Measurements from ENCODE around the gene SPR. TPM values are rescaled to one million over a fixed set of nuclear protein-coding genes. Genes with fewer than 3 reads are reported as not detected.

The SPR gene
- total and polyA plus RNA-seq, 2 of the 13 experiments (the other 11 are each of a cell fraction or from before 2014, with no cell fraction given), result 34.0 to 96.0 TPM

DNA sequence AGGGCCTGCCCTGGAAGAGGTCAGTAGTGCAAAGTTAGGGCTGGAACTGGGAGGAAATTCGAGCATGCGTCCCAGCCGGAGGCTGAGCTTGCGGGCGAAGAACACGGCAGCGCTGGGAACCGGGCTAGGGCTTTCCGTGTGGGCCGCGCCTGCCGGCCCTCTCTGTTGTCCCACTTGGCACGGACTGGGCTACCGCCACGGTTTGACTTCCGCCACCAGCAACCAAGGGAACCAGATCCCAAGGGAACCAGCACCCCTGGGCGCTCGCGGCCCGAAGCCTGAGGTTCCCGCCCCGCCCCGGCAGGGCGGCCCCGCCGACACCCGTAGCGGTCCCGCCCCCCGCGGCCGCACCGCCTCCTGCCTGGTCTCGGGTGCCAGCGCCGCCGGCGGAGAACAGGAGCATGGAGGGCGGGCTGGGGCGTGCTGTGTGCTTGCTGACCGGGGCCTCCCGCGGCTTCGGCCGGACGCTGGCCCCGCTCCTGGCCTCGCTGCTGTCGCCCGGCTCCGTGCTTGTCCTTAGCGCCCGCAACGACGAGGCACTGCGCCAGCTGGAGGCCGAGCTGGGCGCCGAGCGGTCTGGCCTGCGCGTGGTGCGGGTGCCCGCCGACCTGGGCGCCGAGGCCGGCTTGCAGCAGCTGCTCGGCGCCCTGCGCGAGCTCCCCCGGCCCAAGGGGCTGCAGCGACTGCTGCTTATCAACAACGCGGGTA lies at the start of gene SPR (continued):
- TF ChIP-seq, protein P1, sequence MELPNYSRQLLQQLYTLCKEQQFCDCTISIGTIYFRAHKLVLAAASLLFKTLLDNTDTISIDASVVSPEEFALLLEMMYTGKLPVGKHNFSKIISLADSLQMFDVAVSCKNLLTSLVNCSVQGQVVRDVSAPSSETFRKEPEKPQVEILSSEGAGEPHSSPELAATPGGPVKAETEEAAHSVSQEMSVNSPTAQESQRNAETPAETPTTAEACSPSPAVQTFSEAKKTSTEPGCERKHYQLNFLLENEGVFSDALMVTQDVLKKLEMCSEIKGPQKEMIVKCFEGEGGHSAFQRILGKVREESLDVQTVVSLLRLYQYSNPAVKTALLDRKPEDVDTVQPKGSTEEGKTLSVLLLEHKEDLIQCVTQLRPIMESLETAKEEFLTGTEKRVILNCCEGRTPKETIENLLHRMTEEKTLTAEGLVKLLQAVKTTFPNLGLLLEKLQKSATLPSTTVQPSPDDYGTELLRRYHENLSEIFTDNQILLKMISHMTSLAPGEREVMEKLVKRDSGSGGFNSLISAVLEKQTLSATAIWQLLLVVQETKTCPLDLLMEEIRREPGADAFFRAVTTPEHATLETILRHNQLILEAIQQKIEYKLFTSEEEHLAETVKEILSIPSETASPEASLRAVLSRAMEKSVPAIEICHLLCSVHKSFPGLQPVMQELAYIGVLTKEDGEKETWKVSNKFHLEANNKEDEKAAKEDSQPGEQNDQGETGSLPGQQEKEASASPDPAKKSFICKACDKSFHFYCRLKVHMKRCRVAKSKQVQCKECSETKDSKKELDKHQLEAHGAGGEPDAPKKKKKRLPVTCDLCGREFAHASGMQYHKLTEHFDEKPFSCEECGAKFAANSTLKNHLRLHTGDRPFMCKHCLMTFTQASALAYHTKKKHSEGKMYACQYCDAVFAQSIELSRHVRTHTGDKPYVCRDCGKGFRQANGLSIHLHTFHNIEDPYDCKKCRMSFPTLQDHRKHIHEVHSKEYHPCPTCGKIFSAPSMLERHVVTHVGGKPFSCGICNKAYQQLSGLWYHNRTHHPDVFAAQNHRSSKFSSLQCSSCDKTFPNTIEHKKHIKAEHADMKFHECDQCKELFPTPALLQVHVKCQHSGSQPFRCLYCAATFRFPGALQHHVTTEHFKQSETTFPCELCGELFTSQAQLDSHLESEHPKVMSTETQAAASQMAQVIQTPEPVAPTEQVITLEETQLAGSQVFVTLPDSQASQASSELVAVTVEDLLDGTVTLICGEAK (IDR thresholded peaks at IDR 0.05), result no peak
- TF ChIP-seq, protein P1 (CRISPR knock-in tag; IDR thresholded peaks at IDR 0.05), result no peak
- TF ChIP-seq, protein P2, sequence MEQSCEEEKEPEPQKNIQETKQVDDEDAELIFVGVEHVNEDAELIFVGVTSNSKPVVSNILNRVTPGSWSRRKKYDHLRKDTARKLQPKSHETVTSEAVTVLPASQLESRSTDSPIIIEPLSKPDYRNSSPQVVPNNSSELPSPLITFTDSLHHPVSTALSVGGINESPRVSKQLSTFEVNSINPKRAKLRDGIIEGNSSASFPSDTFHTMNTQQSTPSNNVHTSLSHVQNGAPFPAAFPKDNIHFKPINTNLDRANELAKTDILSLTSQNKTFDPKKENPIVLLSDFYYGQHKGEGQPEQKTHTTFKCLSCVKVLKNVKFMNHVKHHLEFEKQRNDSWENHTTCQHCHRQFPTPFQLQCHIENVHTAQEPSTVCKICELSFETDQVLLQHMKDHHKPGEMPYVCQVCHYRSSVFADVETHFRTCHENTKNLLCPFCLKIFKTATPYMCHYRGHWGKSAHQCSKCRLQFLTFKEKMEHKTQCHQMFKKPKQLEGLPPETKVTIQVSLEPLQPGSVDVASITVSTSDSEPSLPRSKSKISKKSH (CRISPR knock-in tag; IDR thresholded peaks at IDR 0.05; ENCODE audit: borderline replicate concordance), result no peak; the same call in 1 of the 2 replicates
- TF ChIP-seq, protein P3, sequence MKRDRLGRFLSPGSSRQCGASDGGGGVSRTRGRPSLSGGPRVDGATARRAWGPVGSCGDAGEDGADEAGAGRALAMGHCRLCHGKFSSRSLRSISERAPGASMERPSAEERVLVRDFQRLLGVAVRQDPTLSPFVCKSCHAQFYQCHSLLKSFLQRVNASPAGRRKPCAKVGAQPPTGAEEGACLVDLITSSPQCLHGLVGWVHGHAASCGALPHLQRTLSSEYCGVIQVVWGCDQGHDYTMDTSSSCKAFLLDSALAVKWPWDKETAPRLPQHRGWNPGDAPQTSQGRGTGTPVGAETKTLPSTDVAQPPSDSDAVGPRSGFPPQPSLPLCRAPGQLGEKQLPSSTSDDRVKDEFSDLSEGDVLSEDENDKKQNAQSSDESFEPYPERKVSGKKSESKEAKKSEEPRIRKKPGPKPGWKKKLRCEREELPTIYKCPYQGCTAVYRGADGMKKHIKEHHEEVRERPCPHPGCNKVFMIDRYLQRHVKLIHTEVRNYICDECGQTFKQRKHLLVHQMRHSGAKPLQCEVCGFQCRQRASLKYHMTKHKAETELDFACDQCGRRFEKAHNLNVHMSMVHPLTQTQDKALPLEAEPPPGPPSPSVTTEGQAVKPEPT (CRISPR knock-in tag; IDR thresholded peaks at IDR 0.05; ENCODE audit: low read depth), result peak; percentile 87; the same call in 1 of the 2 replicates
- TF ChIP-seq NKX3-1 (CRISPR knock-in tag; IDR thresholded peaks at IDR 0.05), result peak; percentile 35
- TF ChIP-seq, protein P4, sequence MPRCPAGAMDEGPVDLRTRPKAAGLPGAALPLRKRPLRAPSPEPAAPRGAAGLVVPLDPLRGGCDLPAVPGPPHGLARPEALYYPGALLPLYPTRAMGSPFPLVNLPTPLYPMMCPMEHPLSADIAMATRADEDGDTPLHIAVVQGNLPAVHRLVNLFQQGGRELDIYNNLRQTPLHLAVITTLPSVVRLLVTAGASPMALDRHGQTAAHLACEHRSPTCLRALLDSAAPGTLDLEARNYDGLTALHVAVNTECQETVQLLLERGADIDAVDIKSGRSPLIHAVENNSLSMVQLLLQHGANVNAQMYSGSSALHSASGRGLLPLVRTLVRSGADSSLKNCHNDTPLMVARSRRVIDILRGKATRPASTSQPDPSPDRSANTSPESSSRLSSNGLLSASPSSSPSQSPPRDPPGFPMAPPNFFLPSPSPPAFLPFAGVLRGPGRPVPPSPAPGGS (CRISPR knock-in tag; IDR thresholded peaks at IDR 0.05), result peak; percentile 49; the same call in 1 of the 2 replicates
- no peak; the same call in 1 of the 2 replicates for TF ChIP-seq ZNF350 (CRISPR knock-in tag; IDR thresholded peaks at IDR 0.05; ENCODE audit: borderline replicate concordance, low read depth)
- no peak for TF ChIP-seq SRSF1 (optimal IDR thresholded peaks at IDR 0.05; ENCODE audit: low read depth, low read length)
- no peak for TF ChIP-seq ZNF432 (CRISPR knock-in tag; IDR thresholded peaks at IDR 0.05; ENCODE audit: borderline replicate concordance)
- no peak for TF ChIP-seq NCOA5 (CRISPR knock-in tag; IDR thresholded peaks at IDR 0.05)
- TF ChIP-seq, protein P5, sequence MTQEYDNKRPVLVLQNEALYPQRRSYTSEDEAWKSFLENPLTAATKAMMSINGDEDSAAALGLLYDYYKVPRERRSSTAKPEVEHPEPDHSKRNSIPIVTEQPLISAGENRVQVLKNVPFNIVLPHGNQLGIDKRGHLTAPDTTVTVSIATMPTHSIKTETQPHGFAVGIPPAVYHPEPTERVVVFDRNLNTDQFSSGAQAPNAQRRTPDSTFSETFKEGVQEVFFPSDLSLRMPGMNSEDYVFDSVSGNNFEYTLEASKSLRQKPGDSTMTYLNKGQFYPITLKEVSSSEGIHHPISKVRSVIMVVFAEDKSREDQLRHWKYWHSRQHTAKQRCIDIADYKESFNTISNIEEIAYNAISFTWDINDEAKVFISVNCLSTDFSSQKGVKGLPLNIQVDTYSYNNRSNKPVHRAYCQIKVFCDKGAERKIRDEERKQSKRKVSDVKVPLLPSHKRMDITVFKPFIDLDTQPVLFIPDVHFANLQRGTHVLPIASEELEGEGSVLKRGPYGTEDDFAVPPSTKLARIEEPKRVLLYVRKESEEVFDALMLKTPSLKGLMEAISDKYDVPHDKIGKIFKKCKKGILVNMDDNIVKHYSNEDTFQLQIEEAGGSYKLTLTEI (CRISPR knock-in tag; conservative IDR thresholded peaks at IDR 0.05), result no peak
